Measurements from ENCODE around the gene CREBRF. TPM values are rescaled to one million over a fixed set of nuclear protein-coding genes. Genes with fewer than 3 reads are reported as not detected.
"Not testable (repeated sequence)": the region's sequence is repeated elsewhere in the genome, so short reads cannot be mapped to it uniquely, and the experiment has no call there.

Gene CREBRF
- polyA plus RNA-seq, 12 donors: 6.6 to 11.8 (median 9.5) TPM; not detected in 1

GRCh38 chr5:173033923-173034322 is 22.2 kb upstream of the CREBRF start:
- no peak for DNase-seq

GRCh38 chr5:173035904-173036707 is 20.0 kb upstream of the CREBRF start:
- DNase-seq: no peak

GRCh38 chr5:173039188-173039587 is 17.0 kb upstream of the CREBRF start:
- no peak for DNase-seq

GRCh38 chr5:173039964-173040363 is 16.2 kb upstream of the CREBRF start:
- DNase-seq: no peak

- DNase-seq: no peak
Measured at GRCh38 chr5:173041881-173042762, 14.0 kb upstream of the CREBRF start.

GRCh38 chr5:173042763-173043107 is 13.4 kb upstream of the CREBRF start:
- no peak for DNase-seq

- DNase-seq: no peak
Measured at GRCh38 chr5:173045474-173045873, 10.7 kb upstream of the CREBRF start.

- DNase-seq: not testable (repeated sequence)
Measured at GRCh38 chr5:173047096-173047837, 8.9 kb upstream of the CREBRF start.

GRCh38 chr5:173047838-173048105 is 8.4 kb upstream of the CREBRF start:
- DNase-seq: no peak

- DNase-seq: no peak
Measured at GRCh38 chr5:173050791-173051190, 5.4 kb upstream of the CREBRF start.

- no peak for DNase-seq
Measured at GRCh38 chr5:173051746-173052145, 4.4 kb upstream of the CREBRF start.

GRCh38 chr5:173053041-173053440 is 3.1 kb upstream of the CREBRF start:
- no peak for DNase-seq

- DNase-seq: no peak
Measured at GRCh38 chr5:173055042-173055721, 970 bp upstream of the CREBRF start.

- DNase-seq: no peak
Measured at GRCh38 chr5:173055722-173055982, 500 bp upstream of the CREBRF start.

- DNase-seq: no peak
Measured at GRCh38 chr5:173056783-173057061, 570 bp downstream of the CREBRF start.

- DNase-seq: peak; percentile 99
Measured at GRCh38 chr5:173057062-173057924, 1.1 kb downstream of the CREBRF start.

- DNase-seq: no peak
Measured at GRCh38 chr5:173062141-173062540, 6.0 kb downstream of the CREBRF start.

- DNase-seq: no peak
Measured at GRCh38 chr5:173065155-173065554, 9.0 kb downstream of the CREBRF start.

- no peak for DNase-seq
Measured at GRCh38 chr5:173069671-173070070, 13.5 kb downstream of the CREBRF start.

GRCh38 chr5:173075137-173075843 is 19.1 kb downstream of the CREBRF start:
- DNase-seq: no peak

GRCh38 chr5:173075970-173076369 is 19.8 kb downstream of the CREBRF start:
- no peak for DNase-seq

Data from muscle of arm (tissue), 12 donors.